ENCODE data around the gene KLK14. TPM values are rescaled to one million over a fixed set of nuclear protein-coding genes. Genes with fewer than 3 reads are reported as not detected.

The KLK14 gene
- total RNA-seq, 4 donors from 2014 or later, result 8.3 to 18.3 (median 12.2) TPM

DNA sequence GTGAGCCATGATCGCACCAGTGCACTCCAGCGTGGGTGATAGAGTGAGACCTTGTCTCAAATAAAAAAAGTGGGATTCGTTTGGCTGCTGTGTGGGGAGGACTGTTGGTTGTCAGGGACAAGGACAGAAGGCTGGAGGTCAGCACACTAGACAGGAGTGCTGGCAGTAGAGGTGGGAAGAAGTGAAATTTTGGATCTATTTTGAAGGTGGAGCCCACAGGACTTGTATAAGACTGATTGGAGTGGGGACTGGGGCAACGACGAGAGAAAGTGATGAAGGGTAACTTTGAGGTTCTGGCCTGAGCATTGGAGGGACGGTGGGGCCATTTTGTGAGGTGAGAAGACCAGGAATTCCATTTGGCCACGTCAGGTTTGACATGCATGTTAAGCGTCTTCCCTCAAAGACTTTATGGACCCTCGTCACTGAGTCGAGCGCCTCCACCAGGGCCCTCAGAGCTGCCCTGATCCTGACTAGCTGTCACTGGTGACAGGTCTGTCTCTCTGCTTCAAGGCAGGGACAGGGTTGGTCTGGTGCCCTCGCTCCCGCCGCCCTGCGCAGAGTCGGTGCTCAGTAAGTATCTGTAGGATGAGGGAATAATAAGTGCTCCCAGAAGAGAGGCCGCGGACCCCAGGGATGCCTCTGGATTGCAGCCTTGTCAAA is 24.8 kb upstream of the KLK14 start:
- intact Hi-C loops (cut with DNase I; ENCODE audit: low total_unique reads), result no loop called here
- DNase-seq (ENCODE audit: low spot score in 2 of 2), result peak in 1 of 2 donors; percentile 89
- WGBS, 2 donors, result 16% methylated on average over 18 of the region's 18 CpGs
- TF ChIP-seq, protein P1, sequence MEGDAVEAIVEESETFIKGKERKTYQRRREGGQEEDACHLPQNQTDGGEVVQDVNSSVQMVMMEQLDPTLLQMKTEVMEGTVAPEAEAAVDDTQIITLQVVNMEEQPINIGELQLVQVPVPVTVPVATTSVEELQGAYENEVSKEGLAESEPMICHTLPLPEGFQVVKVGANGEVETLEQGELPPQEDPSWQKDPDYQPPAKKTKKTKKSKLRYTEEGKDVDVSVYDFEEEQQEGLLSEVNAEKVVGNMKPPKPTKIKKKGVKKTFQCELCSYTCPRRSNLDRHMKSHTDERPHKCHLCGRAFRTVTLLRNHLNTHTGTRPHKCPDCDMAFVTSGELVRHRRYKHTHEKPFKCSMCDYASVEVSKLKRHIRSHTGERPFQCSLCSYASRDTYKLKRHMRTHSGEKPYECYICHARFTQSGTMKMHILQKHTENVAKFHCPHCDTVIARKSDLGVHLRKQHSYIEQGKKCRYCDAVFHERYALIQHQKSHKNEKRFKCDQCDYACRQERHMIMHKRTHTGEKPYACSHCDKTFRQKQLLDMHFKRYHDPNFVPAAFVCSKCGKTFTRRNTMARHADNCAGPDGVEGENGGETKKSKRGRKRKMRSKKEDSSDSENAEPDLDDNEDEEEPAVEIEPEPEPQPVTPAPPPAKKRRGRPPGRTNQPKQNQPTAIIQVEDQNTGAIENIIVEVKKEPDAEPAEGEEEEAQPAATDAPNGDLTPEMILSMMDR (IDR thresholded peaks at IDR 0.05), result no peak
- TF ChIP-seq POLR2A (IDR thresholded peaks at IDR 0.05), result no peak
- H3K4me3 ChIP-seq (ENCODE audit: low read depth, poor library complexity, severe bottlenecking), result peak overlapping the region; percentile 43

DNA sequence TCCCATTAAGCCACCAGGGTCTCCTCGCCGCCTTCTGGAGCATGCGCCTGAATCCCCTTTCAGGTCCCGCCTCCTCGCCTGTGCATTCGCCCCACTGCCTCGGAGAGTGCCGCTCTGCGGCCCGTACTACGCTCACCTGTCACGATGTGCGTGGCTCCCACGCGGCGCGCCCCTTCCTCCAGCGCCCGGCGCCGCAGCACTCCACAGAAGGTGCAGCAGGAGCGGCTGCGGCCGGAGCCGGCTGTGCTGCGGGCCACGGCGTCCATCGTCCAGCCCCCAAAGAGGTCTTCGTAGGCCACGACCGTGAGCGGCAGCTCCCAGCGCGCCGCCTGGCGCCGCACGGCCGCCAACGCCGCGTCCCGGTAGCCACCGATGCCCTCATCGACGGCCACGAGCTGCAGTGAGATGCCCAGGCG is 21.2 kb upstream of the KLK14 start:
- DNase-seq (ENCODE audit: low spot score in 2 of 2), result no peak
- WGBS, 2 donors, result 88 to 93% methylated on average over 48 to 49 of the region's 49 CpGs
- H3K4me3 ChIP-seq (ENCODE audit: low read depth, poor library complexity, severe bottlenecking), result no peak overlapping the region
- TF ChIP-seq, protein P1 (IDR thresholded peaks at IDR 0.05), result no peak
- TF ChIP-seq POLR2A (IDR thresholded peaks at IDR 0.05), result no peak
- intact Hi-C loops (cut with DNase I; ENCODE audit: low total_unique reads), result loop anchor here (2.0 kb wide), 1 partner anchor 181 kb away; no protein-coding TSS in a partner anchor

DNA sequence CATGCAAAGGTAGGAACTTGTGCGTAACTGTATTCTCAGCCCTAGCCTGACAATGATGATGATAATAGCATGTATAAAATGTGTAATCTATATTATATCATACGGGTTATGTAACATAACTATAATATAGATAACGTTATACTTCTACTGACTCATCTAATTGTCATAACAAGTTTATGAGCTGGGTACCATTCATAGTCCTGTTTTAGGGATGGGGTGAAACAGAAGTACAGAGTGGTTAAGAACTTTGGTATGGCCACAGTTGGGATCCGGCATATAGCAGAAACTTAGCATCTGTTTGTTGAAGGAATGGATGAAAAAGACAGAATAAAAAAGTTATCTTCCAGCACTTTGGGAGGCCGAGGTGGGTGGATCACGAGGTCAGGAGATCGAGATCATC is 20.3 kb upstream of the KLK14 start:
- DNase-seq (ENCODE audit: low spot score in 2 of 2), result no peak
- intact Hi-C loops (cut with DNase I; ENCODE audit: low total_unique reads), result loop anchor here (2.0 kb wide), 1 partner anchor 180 kb away; no protein-coding TSS in a partner anchor
- whole genome bisulfite sequencing, 2 donors, result 78% methylated on average over 7 of the region's 7 CpGs
- H3K4me3 ChIP-seq (ENCODE audit: low read depth, poor library complexity, severe bottlenecking), result no peak overlapping the region
- no peak for TF ChIP-seq POLR2A (IDR thresholded peaks at IDR 0.05)
- TF ChIP-seq, protein P1 (IDR thresholded peaks at IDR 0.05), result no peak

DNA sequence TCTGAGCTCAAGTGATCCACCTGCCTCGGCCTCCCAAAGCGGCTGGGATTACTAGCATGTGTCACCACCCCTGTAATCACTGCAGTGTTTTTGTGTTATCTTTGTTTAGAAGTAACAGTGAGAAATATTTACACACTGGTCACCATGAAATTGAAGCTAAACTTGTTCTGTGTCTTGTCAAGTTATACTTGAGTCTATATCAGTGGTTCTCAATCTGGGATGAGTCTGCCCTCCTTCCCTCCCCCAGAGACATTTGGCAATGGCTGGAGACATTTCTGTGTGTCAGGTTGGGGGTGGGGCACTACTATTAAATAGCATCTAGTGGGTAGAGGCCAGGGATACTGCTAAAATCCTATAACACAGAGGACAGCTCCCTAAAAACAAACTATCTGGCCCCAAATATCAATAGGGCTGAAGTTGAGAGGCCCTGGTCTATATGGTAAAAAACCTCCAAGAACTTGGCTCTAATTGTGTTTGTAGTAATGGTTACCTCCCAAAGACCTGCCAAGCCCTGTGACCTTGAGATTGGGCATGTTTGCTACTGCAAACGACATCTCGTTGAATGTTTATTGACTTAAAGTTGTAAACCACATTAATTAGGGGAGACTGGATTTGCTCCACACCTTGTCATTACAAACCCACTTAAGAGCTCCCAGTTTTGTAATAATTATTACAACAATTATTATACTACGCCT is 18.6 kb upstream of the KLK14 start:
- intact Hi-C loops (cut with DNase I; ENCODE audit: low total_unique reads), result loop anchor here (2.0 kb wide), 1 partner anchor 173 kb away; no protein-coding TSS in a partner anchor
- no peak for DNase-seq (ENCODE audit: low spot score in 2 of 2)
- 51 to 57% methylated on average over 5 of the region's 5 CpGs for WGBS, 2 donors
- H3K4me3 ChIP-seq (ENCODE audit: low read depth, poor library complexity, severe bottlenecking), result no peak overlapping the region
- TF ChIP-seq POLR2A (IDR thresholded peaks at IDR 0.05), result no peak
- TF ChIP-seq, protein P1 (IDR thresholded peaks at IDR 0.05), result no peak

DNA sequence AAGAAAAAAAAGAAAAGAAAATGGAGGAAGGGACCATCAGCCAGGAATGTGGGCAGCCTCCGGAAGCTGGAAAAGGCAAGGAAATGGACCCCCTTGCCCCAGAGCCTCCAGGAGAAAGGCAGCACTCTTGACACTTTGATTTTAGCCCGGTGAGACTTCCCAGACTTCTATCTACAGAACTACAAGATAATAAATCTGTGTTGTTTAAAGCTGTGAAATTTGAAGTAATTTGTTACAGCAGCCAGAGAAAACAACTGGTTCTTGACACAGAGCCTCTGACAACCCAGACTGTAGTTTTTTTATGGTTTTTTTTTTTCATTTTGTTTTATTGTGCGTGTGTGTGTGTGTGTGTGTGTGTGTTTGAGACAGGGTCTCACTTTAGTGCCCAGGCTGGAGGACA is 17.9 kb upstream of the KLK14 start:
- WGBS, 2 donors, result 69% methylated on average over 3 of the region's 3 CpGs
- intact Hi-C loops (cut with DNase I; ENCODE audit: low total_unique reads), result loop anchor here (2.0 kb wide), 1 partner anchor 172 kb away; no protein-coding TSS in a partner anchor
- TF ChIP-seq, protein P1 (IDR thresholded peaks at IDR 0.05), result no peak
- no peak for TF ChIP-seq POLR2A (IDR thresholded peaks at IDR 0.05)
- no peak for DNase-seq (ENCODE audit: low spot score in 2 of 2)
- H3K4me3 ChIP-seq (ENCODE audit: low read depth, poor library complexity, severe bottlenecking), result no peak overlapping the region

Data from lower leg skin (tissue), 4 donors.